GM12878 (cell line): Measurements from ENCODE around the gene TDRD12.

ENCODE experiments used
- CREM ChIP-seq: IDR thresholded peaks from 2 replicates; pipeline ENCODE4 v1.6.1; 2014; ENCODE audit warnings: antibody characterized with exemption, low read depth
- CTCF ChIP-seq, 3 experiments: IDR thresholded peaks in 2 of 3; conservative IDR thresholded peaks in 1 of 3; 2 replicates each; pipeline ENCODE4 v1.5.1; 2011; ENCODE audit warnings: low read depth in 3 of 3, low read length in 3 of 3, mild to moderate bottlenecking in 3 of 3, control low read depth in 2 of 3, moderate library complexity in 2 of 3, inconsistent platforms in 1 of 3, mixed read lengths in 1 of 3; ENCODE audit not compliant: control insufficient read depth in 2 of 3, insufficient read depth in 1 of 3; ENCODE audit errors: extremely low read depth in 1 of 3
- EP300 ChIP-seq, 2 experiments: fragments of 150-350 bp in 1 of 2; IDR thresholded peaks; 2 replicates each; pipeline ENCODE4 v1.6.1; 2011 to 2012; ENCODE audit warnings: low read depth in 2 of 2, low read length in 2 of 2, borderline replicate concordance in 1 of 2, improper control_type of control experiment in 1 of 2, inconsistent platforms in 1 of 2; ENCODE audit not compliant: control insufficient read depth in 1 of 2
- FOS ChIP-seq: IDR thresholded peaks from 3 replicates; pipeline ENCODE4 v1.6.1; 2011; ENCODE audit warnings: borderline replicate concordance; ENCODE audit not compliant: insufficient read length; ENCODE audit errors: extremely low read depth
- NFXL1 ChIP-seq: fragments of 450-650 bp; IDR thresholded peaks from 2 replicates; pipeline ENCODE4 v1.6.1; 2017; ENCODE audit warnings: antibody characterized with exemption, mild to moderate bottlenecking, borderline replicate concordance
- NKRF ChIP-seq: fragments of 450-650 bp; conservative IDR thresholded peaks from 2 replicates; pipeline ENCODE4 v1.6.1; 2017; ENCODE audit warnings: mild to moderate bottlenecking, moderate library complexity
- PKNOX1 ChIP-seq: fragments of 450-650 bp; IDR thresholded peaks from 2 replicates; pipeline ENCODE4 v1.6.1; 2016; ENCODE audit warnings: mild to moderate bottlenecking
- REST ChIP-seq: IDR thresholded peaks from 2 replicates; pipeline ENCODE4 v1.6.1; 2012; ENCODE audit warnings: mild to moderate bottlenecking, low read depth, low read length
- USF1 ChIP-seq: IDR thresholded peaks from 2 replicates; pipeline ENCODE4 v1.6.1; 2011; ENCODE audit warnings: borderline replicate concordance, low read depth, mild to moderate bottlenecking, moderate library complexity, mixed read lengths, low read length; ENCODE audit not compliant: insufficient read depth; ENCODE audit errors: extremely low read length

- no peak for TF ChIP-seq NFXL1
- no peak for TF ChIP-seq EP300 (IDR thresholded peaks at IDR 0.05; ENCODE audit: borderline replicate concordance in 1 of 2, control insufficient read depth in 1 of 2, low read depth in 2 of 2, low read length in 2 of 2)
- TF ChIP-seq CREM, result no peak
- no peak for TF ChIP-seq CTCF (IDR thresholded peaks at IDR 0.05 in 2 of 3, conservative IDR thresholded peaks at IDR 0.05 in 1 of 3; ENCODE audit: control insufficient read depth in 2 of 3, extremely low read depth in 1 of 3, insufficient read depth in 1 of 3, low read depth in 3 of 3, low read length in 3 of 3)
- no peak for TF ChIP-seq REST
- no peak for TF ChIP-seq USF1
- TF ChIP-seq NKRF, result no peak
- no peak for TF ChIP-seq PKNOX1
- no peak for TF ChIP-seq FOS
Observed at GRCh38 chr19:32818536-32818935, 99.0 kb downstream of the TDRD12 start.
